Panc1 (cell line): ENCODE measurements around the gene BPNT1. TPM values are rescaled to one million over a fixed set of nuclear protein-coding genes. Genes with fewer than 3 reads are reported as not detected.
A peak's percentile ranks its signal among the peaks of the same experiment; 100 is the strongest.

Experiments used
- ATAC-seq: fragments of 200-7000 bp; cut with Tn5 transposase; 2 replicates; pipeline ENCODE4 v1.9.1; 2020; ENCODE audit warnings: mild to moderate bottlenecking, moderate library complexity
- BruUV-seq: library from RNA; stranded (reverse); fragments of 400-500 nt; replicated peaks from 2 replicates; lab custom pipeline; 2021; lab: Mats Ljungman, UMichigan
- CTCF ChIA-PET: fragments of 300-600 bp; sonication (Branson Sonifier 250); formaldehyde crosslinking; loops from one replicate; lab custom pipeline; 2022; ENCODE audit warnings: antibody characterized with exemption; lab: Charles Lee
- POLR2A ChIA-PET: fragments of 300-600 bp; sonication (Branson Sonifier 250); formaldehyde crosslinking; loops from one replicate; lab custom pipeline; 2022; ENCODE audit warnings: antibody characterized with exemption; lab: Charles Lee
- DNase-seq: peaks from one replicate; pipeline ENCODE4 v3.0.0-alpha.2; 2010; ENCODE audit warnings: low read depth, low spot score
- H3K27ac ChIP-seq: 2 replicates; pipeline ENCODE4 v1.5.1; 2011; ENCODE audit warnings: mild to moderate bottlenecking, low read length, inconsistent platforms
- H3K27me3 ChIP-seq: fragments of 200-500 bp; sonication (Bioruptor generic); 2 replicates; pipeline ENCODE4 v1.6.0; 2014; ENCODE audit warnings: low read length, inconsistent platforms; ENCODE audit not compliant: control insufficient read depth, insufficient read depth
- H3K36me3 ChIP-seq: fragments of 200-500 bp; sonication (Bioruptor generic); 2 replicates; pipeline ENCODE4 v1.5.1; 2014; ENCODE audit warnings: inconsistent platforms, mild to moderate bottlenecking, low read length, moderate library complexity; ENCODE audit not compliant: control insufficient read depth, insufficient read depth
- H3K4me1 ChIP-seq: 2 replicates; pipeline ENCODE4 v1.5.1; 2011; ENCODE audit warnings: inconsistent platforms, mild to moderate bottlenecking, low read length, moderate library complexity; ENCODE audit not compliant: control insufficient read depth, insufficient read depth
- H3K4me3 ChIP-seq, 2 experiments: 2 replicates each; pipeline ENCODE4 v1.5.1; 2011 to 2012; ENCODE audit warnings: low read depth in 2 of 2, low read length in 2 of 2, mild to moderate bottlenecking in 2 of 2, inconsistent platforms in 1 of 2, moderate library complexity in 1 of 2
- H3K9me3 ChIP-seq: fragments of 200-500 bp; sonication (Bioruptor generic); 2 replicates; pipeline ENCODE4 v1.5.1; 2014; ENCODE audit warnings: low read depth, mild to moderate bottlenecking, inconsistent platforms, low read length, moderate library complexity; ENCODE audit not compliant: control insufficient read depth, insufficient read depth
- POLR2AphosphoS5 ChIP-seq: IDR thresholded peaks from 2 replicates; pipeline ENCODE4 v1.6.1; 2012; ENCODE audit warnings: mild to moderate bottlenecking, low read depth, low read length, moderate library complexity
- SIN3A ChIP-seq: IDR thresholded peaks from 2 replicates; pipeline ENCODE4 v1.6.1; 2012; ENCODE audit warnings: low read depth, mild to moderate bottlenecking, low read length, moderate library complexity, borderline replicate concordance; ENCODE audit not compliant: insufficient read depth
- TCF7L2 ChIP-seq: IDR thresholded peaks from 2 replicates; pipeline ENCODE4 v1.6.1; 2011; ENCODE audit warnings: mild to moderate bottlenecking, low read depth, low read length, inconsistent platforms
- in situ Hi-C: cut with HindIII; loops from 2 replicates; pipeline ENCODE4 v1.10.0; 2016; ENCODE audit warnings: low sequenced_read_pairs, low pct_unique_long_range_greater_than_20kb
- intact Hi-C: fragments of 100-400 bp; cut with micrococcal nuclease; formaldehyde crosslinking; loops from one replicate; pipeline ENCODE4 v1.10.0; 2022; ENCODE audit not compliant: unreplicated experiment
- total RNA-seq: library from RNA; stranded (reverse); gene quantifications from one replicate; pipeline ENCODE4 v1.2.1, GENCODE V29; 2021; ENCODE audit not compliant: unreplicated experiment
- TF ChIP-seq, protein P1 (sequence below): fragments of 450-650 bp; IDR thresholded peaks from 2 replicates; pipeline ENCODE4 v1.5.1; 2017; ENCODE audit warnings: mild to moderate bottlenecking
- TF ChIP-seq, protein P2 (sequence below), 2 experiments: IDR thresholded peaks; 2 replicates each; pipeline ENCODE4 v1.6.1; 2011 to 2012; ENCODE audit warnings: low read depth in 2 of 2, control low read depth in 1 of 2, low read length in 1 of 2, mild to moderate bottlenecking in 1 of 2, moderate library complexity in 1 of 2; ENCODE audit not compliant: insufficient read depth in 1 of 2

The BPNT1 gene
- total RNA-seq, 1 experiment from 2014 or later: 20.8 TPM

DNA sequence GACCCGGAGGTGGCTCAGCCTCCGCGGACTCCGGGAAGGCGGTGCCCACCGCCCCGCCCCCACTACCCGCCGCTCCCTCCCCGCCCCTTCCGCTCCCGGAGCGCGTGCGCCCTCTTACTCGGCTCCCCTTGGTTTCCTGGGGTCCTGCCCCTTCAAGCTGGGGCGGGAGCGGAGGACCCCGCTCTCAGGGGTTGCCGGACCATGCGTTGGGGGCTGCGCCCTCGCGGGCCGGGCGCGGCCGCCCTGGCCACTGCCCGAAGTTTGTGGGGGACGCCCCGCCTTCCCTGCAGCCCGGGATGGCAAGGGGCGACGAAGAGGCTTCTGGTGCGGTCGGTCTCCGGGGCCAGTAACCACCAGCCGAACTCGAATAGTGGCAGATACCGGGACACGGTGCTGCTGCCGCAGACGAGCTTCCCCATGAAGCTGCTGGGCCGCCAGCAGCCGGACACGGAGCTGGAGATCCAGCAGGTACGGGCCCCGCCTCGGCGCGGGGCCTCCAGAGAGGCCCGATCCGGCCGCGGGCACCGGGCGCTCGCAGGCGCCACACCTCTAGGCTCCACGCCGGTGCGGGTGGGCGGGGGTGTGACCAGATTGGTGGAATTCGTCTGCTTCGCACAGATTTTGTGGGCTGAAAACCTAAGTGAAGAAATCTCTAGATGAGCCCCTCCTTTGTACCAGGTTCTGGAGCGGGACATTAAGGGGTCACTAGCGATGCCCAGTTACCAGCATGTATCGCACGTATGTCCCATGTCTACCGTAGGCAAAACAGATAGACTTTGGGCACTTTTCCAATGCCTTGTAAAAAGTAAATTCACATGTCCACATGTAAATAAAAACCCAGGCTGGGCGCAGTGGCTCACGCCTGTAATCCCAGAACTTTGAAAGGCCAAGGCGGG, 4.7 kb upstream of the BPNT1 start, which contains the start of gene IARS2:
Gene IARS2 (plus strand): TSS at position 117 of the 896 bp plus-strand sequence. CDS start 85 bp downstream, at position 202.
- ATAC-seq: peak; percentile 92

DNA sequence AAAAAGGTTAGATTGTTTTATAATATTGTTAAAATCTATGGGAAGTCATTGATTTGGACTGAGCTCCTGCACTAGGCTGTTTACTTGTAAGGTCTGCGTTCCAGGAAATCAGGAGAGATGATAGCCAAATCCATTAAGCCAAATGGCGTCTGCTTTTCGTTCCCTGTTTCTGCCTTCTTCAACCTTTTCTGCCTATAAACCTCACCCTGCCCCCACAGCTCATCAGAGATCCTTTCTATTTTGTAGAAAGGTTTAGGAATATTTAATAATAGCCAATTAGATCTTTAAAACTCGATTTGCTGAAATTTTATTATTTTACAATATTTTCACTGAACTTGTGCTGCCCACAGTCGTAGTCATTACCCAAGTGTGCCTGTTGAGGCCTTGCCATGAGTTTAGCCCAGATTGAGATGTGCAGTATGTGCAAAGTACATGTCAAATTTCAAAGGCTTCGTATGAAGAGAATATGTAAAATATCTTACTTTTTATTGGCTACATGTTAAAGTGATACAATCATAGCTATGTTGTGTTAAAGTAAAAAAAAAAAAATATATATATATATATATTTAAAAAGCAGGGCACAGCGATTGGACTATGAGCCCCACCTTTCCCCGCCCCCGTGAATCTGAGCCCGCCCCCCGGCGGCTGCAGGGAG, 3.9 kb upstream of the BPNT1 start:
- intact Hi-C loops: no loop called here
- CTCF ChIA-PET: no interaction called here
- in situ Hi-C loops: no loop called here
- TF ChIP-seq, protein P1, sequence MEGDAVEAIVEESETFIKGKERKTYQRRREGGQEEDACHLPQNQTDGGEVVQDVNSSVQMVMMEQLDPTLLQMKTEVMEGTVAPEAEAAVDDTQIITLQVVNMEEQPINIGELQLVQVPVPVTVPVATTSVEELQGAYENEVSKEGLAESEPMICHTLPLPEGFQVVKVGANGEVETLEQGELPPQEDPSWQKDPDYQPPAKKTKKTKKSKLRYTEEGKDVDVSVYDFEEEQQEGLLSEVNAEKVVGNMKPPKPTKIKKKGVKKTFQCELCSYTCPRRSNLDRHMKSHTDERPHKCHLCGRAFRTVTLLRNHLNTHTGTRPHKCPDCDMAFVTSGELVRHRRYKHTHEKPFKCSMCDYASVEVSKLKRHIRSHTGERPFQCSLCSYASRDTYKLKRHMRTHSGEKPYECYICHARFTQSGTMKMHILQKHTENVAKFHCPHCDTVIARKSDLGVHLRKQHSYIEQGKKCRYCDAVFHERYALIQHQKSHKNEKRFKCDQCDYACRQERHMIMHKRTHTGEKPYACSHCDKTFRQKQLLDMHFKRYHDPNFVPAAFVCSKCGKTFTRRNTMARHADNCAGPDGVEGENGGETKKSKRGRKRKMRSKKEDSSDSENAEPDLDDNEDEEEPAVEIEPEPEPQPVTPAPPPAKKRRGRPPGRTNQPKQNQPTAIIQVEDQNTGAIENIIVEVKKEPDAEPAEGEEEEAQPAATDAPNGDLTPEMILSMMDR: no peak
- TF ChIP-seq POLR2AphosphoS5: no peak
- TF ChIP-seq, protein P2, sequence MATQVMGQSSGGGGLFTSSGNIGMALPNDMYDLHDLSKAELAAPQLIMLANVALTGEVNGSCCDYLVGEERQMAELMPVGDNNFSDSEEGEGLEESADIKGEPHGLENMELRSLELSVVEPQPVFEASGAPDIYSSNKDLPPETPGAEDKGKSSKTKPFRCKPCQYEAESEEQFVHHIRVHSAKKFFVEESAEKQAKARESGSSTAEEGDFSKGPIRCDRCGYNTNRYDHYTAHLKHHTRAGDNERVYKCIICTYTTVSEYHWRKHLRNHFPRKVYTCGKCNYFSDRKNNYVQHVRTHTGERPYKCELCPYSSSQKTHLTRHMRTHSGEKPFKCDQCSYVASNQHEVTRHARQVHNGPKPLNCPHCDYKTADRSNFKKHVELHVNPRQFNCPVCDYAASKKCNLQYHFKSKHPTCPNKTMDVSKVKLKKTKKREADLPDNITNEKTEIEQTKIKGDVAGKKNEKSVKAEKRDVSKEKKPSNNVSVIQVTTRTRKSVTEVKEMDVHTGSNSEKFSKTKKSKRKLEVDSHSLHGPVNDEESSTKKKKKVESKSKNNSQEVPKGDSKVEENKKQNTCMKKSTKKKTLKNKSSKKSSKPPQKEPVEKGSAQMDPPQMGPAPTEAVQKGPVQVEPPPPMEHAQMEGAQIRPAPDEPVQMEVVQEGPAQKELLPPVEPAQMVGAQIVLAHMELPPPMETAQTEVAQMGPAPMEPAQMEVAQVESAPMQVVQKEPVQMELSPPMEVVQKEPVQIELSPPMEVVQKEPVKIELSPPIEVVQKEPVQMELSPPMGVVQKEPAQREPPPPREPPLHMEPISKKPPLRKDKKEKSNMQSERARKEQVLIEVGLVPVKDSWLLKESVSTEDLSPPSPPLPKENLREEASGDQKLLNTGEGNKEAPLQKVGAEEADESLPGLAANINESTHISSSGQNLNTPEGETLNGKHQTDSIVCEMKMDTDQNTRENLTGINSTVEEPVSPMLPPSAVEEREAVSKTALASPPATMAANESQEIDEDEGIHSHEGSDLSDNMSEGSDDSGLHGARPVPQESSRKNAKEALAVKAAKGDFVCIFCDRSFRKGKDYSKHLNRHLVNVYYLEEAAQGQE (IDR thresholded peaks at IDR 0.05; ENCODE audit: insufficient read depth in 1 of 2, low read depth in 2 of 2, low read length in 1 of 2): no peak
- no peak for TF ChIP-seq TCF7L2
- TF ChIP-seq SIN3A: no peak
- no peak for ATAC-seq
- no peaks in the 10 kb centered on the region for H3K9me3 ChIP-seq
- H3K4me3 ChIP-seq: peak overlapping the region; percentile 16 to 38; a peak in 3 of 4 replicates
- BruUV-seq: no TSS peak
- H3K36me3 ChIP-seq: peaks cover 10% of the 10 kb centered on the region
- H3K4me1 ChIP-seq: peaks cover 7% of the 10 kb centered on the region
- H3K27ac ChIP-seq: peak overlapping the region; percentile 42; the same call in 1 of the 2 replicates
- DNase-seq: no peak
- POLR2A ChIA-PET: no interaction called here
- H3K27me3 ChIP-seq: no peaks in the 10 kb centered on the region

More for the DNA sequence above, 4.7 kb upstream of the BPNT1 start, which contains the start of gene IARS2:
- H3K27ac ChIP-seq: peak within 1 kb of the TSS; percentile 86
- ChIA-PET POLR2A (no interaction called here), CTCF (no interaction called here)
- TF ChIP-seq POLR2AphosphoS5 (peak; percentile 82), TCF7L2 (no peak), SIN3A (peak; percentile 75; the same call in 1 of the 2 replicates)
- TF ChIP-seq, protein P2 (IDR thresholded peaks at IDR 0.05; ENCODE audit: insufficient read depth in 1 of 2, low read depth in 2 of 2, low read length in 1 of 2): no peak
- TF ChIP-seq, protein P1: no peak
- no peak for DNase-seq
- in situ Hi-C loops: no loop called here
- intact Hi-C loops: no loop called here
- BruUV-seq: no TSS peak
- no peaks in the 10 kb centered on the region for H3K9me3 ChIP-seq
- H3K4me1 ChIP-seq: peaks cover 7% of the 10 kb centered on the region
- peak within 1 kb of the TSS; percentile 81 to 92 for H3K4me3 ChIP-seq
- no peaks in the 10 kb centered on the region for H3K27me3 ChIP-seq
- peaks cover 16% of the 10 kb centered on the region for H3K36me3 ChIP-seq
